ENCODE measurements around the gene SVIP. TPM values are rescaled to one million over a fixed set of nuclear protein-coding genes. Genes with fewer than 3 reads are reported as not detected.

SVIP gene
- total RNA-seq, 1 donor: 2.9 TPM

DNA sequence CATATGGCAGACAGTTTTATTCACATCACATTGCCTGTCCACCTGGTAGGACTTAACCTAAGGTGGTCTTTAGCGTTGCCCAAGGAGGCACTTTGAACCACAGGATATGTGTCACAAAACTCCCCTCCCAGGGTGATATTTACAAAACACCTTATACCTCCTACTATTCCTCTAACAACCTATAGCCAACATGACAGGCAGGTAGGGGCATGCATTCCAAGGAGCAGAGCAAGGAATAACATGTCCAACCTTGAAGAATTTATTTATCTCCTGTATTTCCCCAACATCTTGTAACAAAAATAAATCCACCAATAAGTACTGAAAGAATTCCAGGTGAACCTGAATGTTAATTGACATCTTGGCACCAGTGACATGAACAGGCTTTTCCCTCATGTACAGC is 60.5 kb downstream of the SVIP start:
- H3K9me3 ChIP-seq (ENCODE audit: low read depth, low read length): no peaks in the 10 kb centered on the region

More for the DNA sequence above, 60.5 kb downstream of the SVIP start:
- TF ChIP-seq, protein P1, sequence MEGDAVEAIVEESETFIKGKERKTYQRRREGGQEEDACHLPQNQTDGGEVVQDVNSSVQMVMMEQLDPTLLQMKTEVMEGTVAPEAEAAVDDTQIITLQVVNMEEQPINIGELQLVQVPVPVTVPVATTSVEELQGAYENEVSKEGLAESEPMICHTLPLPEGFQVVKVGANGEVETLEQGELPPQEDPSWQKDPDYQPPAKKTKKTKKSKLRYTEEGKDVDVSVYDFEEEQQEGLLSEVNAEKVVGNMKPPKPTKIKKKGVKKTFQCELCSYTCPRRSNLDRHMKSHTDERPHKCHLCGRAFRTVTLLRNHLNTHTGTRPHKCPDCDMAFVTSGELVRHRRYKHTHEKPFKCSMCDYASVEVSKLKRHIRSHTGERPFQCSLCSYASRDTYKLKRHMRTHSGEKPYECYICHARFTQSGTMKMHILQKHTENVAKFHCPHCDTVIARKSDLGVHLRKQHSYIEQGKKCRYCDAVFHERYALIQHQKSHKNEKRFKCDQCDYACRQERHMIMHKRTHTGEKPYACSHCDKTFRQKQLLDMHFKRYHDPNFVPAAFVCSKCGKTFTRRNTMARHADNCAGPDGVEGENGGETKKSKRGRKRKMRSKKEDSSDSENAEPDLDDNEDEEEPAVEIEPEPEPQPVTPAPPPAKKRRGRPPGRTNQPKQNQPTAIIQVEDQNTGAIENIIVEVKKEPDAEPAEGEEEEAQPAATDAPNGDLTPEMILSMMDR (IDR thresholded peaks at IDR 0.05; ENCODE audit: extremely low read depth, low read depth, low read length): no peak
- Histone ChIP-seq H3K27me3 (ENCODE audit: insufficient read depth, low read length) (no peaks in the 10 kb centered on the region), H3K4me1 (ENCODE audit: insufficient read depth, low read length) (no peaks in the 10 kb centered on the region), H3K36me3 (ENCODE audit: insufficient read depth, low read length) (no peaks in the 10 kb centered on the region), H3K4me3 (ENCODE audit: insufficient read depth, low read length) (no peak overlapping the region), H2AFZ (ENCODE audit: low read length) (no peak overlapping the region), H3K4me2 (ENCODE audit: insufficient read depth, low read length) (no peak overlapping the region), H3K27ac (ENCODE audit: low read depth, low read length) (no peak overlapping the region), H3K79me2 (ENCODE audit: insufficient read depth, low read length) (no peaks in the 10 kb centered on the region), H4K20me1 (ENCODE audit: insufficient read depth, low read length) (no peaks in the 10 kb centered on the region)
- DNase-seq (ENCODE audit: insufficient read length, low spot score, missing footprints): no peak

Other genes with a start within 250 kb of the SVIP start
- gene FANCF, start 204.0 kb downstream of the SVIP start, total RNA-seq: 11.5 and 13.4 TPM in 2 replicates
- gene GAS2, start 163.2 kb downstream of the SVIP start, total RNA-seq: 0.36 and 0.88 TPM in 2 replicates
- gene CCDC179, start 30.7 kb upstream of the SVIP start, total RNA-seq: not detected in 2 replicates

Measured in osteoblast (primary cell).